GM12872 (cell line): Measurements from ENCODE around the gene KCTD15.

Experiments
- CTCF ChIP-seq: IDR thresholded peaks from 3 replicates; pipeline ENCODE4 v1.5.1; 2011; ENCODE audit warnings: low read depth, mild to moderate bottlenecking, low read length, moderate library complexity; ENCODE audit not compliant: insufficient read depth

KCTD15 gene

GRCh38 chr19:33805840-33806433 lies 9.3 kb downstream of the KCTD15 start:
- TF ChIP-seq CTCF = no peak

DNA sequence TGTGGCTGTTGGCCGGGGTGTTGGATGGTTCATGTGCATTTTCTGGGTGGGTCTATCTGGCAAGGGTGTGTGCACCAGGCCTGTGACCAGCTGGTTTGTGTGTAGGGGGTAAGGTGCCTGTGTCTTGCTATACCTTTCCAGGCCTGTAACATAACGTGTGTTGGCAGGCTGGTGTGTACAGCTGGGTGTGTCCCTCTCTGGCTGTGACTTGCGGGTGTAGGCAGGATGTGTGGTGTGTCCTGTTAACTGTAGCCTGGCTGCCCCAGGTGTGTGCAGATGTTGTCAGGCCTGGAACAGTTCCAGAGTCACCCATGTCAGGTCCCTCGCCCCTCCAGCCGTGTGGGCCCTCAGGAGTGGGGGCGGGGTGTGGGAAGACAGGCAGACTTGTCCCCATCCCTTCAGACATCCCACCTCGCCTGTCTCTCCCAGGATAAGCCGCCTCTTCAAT lies 9.8 kb downstream of the KCTD15 start:
- TF ChIP-seq CTCF = no peak

- no peak for TF ChIP-seq CTCF
Observed at GRCh38 chr19:33808399-33808798, 11.7 kb downstream of the KCTD15 start.

DNA sequence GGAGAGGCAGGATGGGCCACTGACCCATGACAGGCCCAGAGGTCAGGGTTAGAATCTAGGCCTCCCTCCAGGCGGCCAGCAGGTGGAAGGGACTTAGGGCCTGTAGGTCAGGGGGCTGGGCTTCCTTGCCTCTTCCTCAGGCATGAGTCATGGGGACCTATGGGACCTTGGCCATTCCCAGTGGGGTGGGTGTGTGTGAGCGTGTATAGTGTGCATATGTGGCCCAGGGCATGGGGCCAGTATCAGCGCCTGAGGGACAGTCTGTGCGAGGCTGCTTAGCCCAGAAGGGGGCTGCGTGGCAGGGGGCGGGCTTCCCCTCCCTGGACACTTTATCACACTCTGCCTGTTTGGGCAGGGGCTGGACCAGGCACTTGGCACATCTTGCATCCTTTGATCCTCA lies 13.3 kb downstream of the KCTD15 start:
- TF ChIP-seq CTCF = no peak

- no peak for TF ChIP-seq CTCF
Observed at GRCh38 chr19:33810821-33811220, 14.2 kb downstream of the KCTD15 start.

- no peak for TF ChIP-seq CTCF
Observed at GRCh38 chr19:33811246-33811645, 14.6 kb downstream of the KCTD15 start.

DNA sequence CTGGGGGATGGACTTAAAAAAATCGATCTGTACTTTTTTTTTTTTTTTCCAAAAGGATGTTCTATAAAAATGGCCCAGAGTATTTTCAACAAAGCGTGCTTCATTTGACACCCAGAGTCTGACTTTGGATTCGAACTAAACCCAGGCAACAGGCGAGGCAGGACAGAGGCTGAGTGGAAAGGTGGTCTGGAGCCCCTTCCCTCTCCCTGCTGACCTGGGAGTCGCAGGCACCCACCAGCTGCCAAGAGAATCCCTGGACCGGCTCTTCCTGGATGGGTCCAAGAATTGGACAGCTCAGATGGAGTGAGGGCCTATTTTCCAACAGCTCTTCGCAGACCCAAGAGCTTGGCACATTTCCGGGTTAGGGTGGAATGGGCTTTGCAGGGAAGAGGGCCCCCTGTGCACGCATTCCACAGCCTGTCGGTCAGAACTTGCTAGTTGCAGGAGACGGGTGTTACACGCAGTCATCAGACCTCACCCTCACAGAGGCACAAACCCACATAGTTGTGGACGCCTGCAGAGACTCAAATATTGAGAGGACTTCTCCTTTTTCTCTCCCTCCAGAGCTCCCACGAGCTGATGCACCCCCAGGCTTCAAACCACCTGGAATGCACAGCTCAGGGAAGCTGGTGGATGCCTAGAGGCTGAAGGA lies 15.2 kb downstream of the KCTD15 start:
- no peak for TF ChIP-seq CTCF
